Activated CD8-positive, alpha-beta memory T cell treated with anti-CD3 and anti-CD28 coated beads for 4 hours (primary cell): ENCODE results near the gene GPR68.
A peak's percentile ranks its signal among the peaks of the same experiment; 100 is the strongest.

ENCODE experiments used
- DNase-seq, 2 donors: peaks; one replicate each; pipeline ENCODE4 v3.0.0-alpha.2; 2020; ENCODE audit warnings: low read depth in 2 of 2

Gene GPR68, protein sequence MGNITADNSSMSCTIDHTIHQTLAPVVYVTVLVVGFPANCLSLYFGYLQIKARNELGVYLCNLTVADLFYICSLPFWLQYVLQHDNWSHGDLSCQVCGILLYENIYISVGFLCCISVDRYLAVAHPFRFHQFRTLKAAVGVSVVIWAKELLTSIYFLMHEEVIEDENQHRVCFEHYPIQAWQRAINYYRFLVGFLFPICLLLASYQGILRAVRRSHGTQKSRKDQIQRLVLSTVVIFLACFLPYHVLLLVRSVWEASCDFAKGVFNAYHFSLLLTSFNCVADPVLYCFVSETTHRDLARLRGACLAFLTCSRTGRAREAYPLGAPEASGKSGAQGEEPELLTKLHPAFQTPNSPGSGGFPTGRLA

DNA sequence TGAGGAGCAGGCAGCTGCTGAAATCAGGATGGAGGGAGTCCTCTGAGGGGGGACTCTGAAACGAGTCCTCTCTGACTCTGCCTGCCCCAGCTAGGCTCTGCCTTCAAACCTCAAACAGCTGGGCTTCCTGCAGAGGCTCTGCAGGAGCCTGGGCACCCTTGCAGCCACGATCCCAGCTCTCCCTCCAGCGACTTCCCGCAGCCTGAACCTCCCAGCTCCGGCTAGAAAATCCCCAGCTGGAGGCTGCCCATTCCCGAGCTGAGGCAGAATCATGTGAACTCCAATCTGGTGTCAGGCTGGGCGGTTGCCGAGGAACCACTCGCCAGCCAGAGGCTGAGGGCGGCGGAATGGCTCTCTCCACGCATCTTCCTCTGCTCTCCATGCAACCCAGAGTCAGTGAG, at the start of gene GPR68:
TSS of gene GPR68 (minus strand) at position 204 of the 401 bp plus-strand sequence. CDS start 9,654 bp downstream, outside the sequence.
- DNase-seq: no peak

DNA sequence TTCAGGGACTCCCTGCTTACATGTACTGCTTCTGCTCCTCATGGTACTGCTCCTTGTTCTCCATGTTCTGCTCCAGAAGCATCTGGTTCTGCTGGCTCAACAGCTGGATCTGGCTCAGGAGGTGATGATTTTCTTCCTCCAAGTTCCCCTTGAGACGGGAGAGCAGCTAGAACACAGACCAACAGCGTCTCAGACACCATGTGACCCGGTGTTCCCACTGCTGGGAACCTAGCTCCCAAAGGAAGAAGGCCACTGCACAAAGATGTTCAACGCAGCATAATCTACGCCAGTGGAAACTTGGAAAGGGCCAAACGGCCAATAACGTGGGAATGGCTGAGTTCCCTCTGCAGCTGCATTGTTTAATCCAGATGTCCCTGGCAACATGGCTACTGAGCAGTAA, 49.6 kb upstream of the GPR68 start:
- DNase-seq: no peak

DNA sequence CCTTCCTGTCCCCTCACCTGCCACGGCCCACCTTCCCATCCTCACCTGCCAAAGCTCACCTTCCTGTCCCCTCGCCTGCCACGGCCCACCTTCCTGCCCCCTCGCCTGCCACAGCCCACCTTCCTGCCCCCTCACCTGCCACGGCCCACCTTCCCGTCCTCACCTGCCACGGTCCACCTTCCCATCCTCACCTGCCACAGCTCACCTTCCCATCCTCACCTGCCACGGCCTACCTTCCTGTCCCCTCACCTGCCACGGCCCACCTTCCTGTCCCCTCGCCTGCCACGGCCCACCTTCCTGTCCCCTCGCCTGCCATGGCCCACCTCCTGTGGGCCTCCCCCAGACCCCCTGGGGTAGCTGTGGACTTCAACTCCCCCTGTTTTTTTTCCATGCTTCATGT, 48.8 kb upstream of the GPR68 start:
- DNase-seq: no peak

DNA sequence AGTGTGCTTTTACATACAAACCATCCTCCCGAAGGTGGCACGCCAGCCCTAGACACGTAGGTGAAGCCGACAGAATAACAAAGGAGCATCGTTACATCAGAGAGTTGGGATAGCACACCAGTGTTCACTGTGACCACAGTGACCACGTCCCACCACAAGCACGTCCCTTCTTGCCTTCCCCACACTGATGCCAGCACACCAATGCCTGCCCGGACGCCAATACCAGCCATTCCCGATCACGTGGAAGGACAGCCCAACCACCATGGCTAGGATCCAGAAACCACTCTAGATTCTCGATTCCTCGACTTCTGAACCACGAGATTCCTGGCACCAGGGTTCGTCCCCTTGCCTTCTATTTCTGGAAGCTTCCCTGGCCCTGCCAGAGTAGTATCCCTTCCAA, 48.0 kb upstream of the GPR68 start:
- no peak for DNase-seq

DNA sequence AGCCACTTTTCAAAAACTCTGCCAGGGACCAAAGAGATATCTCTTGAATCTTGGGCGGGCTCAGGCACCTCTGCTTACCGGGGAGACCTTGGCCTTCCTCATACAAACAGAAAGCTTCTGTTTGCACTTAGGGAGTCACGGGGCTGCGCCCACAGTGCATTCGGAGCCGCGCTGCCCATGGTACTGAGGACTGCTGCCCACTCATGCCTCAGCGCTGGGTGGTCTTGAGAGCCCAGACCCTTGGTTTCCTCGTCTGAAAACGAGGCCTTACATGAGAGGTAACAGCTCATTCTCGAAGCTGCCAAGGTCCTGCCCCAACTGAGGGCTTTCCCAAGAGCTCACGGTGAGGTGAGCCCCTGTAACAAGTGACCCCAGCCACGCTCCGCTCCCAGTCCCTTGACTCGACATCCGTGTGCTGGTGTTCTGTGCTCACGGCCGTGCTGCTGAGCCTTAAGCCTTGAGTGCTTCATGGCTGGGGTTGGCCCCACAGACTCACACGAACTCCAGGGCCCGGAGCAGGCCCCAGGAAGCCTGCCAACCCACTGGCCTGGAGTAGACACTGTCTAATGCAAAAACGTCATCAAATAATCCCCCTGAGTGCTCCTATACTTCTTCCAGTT, 47.4 kb upstream of the GPR68 start:
- no peak for DNase-seq

DNA sequence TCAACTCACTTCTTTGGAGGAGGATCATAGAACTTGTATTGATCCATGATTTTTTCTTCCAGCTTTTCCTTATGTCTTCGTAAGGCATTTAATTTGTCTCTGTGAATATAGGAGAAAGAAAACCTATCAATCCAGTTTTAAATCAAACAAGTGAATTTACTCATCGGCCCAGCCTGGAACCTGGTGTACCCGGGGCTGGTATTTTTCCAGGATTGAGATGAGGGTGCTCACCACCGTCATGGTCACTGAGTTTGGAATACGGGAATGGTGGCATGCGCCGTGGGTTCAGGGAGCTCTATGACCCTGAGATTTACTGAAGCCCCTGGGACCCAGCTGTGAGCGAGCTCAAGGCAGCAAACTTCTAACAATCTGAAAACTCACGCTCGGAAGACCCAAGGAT, 46.5 kb upstream of the GPR68 start:
- no peak for DNase-seq

DNA sequence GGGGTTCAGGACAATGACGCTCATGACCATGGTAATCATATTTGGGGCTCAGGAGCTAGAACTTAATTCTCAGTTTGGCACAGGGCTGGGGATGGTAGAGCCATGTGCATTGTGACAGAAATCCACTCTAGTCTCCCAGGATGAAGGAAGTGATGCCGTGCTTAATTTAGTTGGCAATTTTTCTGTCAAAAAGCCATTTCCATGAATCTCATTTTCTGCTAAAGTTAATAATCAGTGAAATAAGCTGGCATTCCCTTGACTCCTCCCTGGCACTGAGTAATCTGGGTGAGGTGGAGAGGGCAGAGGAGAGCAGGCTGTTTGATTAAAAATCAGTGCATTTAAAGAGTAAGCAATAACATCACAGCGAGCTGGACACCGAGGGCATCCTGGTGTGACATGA, 45.0 kb upstream of the GPR68 start:
- DNase-seq: no peak

DNA sequence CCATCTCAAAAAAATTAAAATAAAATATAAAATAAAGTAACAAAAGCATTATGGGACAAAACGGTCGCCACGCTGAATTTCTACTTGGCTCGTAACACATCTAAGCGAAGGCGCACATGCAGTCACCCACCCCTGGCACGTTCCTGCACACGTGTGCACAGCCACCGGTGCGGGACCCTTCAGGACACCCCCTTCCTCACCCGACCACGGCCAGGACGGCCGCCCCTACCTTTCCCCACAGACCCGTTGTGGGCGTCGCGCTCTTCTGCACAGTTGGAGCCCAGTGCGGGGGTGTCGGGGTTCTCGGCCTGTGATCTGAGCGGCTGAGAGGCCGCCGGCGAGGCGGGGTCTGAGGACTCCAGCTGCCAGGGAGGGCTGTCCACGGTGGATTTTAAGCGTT, 44.4 kb upstream of the GPR68 start:
- DNase-seq: no peak

DNA sequence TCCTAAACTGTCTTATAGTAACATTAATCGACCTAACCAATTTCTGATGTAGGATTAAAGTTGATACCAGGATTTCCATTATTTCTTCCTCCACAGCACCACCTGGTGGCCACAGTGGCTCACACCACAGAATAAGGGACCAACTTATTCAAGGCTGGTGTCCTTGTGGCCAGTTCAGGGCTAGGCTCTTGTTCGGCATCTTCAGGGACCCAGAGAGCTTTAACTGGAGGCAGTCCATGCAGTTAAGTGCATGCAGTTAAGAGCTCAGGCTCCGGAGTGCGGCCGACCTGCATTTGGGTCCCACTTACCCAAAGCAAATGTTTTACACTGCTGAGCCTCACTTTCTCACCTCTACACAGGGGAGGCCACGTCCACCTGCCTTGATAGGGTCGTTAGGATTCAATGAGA, 42.0 kb upstream of the GPR68 start:
- peak; percentile 61 to 70 for DNase-seq

DNA sequence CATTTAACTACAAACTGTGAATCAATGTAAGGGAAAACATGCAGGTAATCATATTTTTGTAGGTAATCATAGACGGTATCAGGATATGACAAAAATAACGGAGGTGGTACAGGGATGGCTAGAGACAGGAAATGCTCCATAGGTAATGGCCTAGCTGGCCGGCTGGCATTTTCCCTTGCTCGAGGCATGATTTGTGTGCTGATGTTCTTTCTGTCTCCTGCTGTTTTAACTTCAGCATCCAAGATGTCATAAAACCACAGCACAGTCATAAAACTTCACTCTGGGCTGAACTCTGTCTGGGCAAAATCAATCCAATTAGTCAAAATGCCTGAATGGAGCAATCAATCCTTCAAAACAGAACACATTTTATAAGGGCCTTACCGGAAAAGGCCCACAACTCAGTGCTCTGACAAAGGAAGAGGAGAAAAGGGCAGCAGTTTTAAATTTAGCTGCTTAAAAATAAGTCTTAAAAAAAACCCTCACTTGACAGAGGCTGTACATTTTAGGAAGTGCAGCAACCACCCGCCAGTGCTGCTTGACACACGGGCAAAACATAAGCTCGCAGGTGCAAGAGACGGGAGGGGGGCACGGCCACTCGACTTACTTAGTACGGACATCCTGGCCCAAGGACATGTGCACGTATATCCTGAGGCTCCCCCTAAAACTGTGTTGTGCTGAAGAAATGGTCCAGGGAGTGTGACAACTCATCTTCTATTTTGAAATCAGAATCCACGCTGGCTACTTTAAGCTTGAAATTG, 40.5 kb upstream of the GPR68 start:
- no peak for DNase-seq

DNA sequence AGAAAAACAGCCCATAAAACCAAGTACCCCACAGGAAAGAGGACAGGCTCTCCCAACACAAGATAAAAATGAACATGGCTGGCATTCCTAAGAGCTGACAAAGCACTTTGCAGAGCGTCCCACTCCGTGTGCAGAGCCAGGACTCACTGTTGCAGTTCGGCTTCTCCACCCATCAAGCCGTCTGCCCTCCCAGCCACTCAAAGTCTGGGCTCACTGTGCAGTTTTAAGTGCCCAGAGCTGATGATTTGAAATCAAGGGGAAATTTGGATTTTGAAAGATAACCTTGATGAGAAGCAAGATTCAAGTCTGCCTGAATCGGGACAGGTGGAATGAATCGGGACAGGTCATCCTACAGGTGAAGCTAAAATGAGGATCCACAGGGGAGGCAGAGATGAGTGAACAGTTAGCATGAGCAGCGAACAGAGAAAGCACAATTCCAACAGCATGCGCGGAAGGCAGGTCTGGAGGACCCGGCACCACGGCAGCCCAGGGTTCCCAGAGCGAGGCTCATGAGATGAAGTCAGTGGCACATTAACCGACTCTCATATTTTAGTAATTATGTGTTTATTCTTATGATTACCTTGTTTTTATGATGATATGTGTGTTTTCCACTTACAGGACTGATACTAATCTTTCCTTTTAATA, 39.8 kb upstream of the GPR68 start:
- DNase-seq: no peak

DNA sequence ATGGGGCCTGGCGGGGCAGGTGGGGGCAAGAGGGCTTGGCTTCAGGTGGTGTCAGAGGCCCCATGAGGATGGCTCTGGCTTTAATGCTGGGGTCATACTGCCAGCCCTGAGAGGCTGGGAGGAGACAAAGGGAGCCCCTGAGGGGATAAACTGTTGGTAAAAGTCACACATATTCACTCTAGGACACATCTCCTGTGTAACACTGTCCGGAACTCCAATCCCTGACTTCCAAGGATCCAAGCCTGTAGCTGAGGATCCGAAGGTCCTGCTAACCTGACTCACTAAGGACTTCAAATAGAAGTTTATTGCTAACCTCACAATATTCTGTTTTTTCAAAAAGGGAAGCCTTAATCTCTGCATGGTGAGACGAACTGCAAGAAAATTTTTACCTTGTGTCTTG, 39.2 kb upstream of the GPR68 start:
- no peak for DNase-seq

DNA sequence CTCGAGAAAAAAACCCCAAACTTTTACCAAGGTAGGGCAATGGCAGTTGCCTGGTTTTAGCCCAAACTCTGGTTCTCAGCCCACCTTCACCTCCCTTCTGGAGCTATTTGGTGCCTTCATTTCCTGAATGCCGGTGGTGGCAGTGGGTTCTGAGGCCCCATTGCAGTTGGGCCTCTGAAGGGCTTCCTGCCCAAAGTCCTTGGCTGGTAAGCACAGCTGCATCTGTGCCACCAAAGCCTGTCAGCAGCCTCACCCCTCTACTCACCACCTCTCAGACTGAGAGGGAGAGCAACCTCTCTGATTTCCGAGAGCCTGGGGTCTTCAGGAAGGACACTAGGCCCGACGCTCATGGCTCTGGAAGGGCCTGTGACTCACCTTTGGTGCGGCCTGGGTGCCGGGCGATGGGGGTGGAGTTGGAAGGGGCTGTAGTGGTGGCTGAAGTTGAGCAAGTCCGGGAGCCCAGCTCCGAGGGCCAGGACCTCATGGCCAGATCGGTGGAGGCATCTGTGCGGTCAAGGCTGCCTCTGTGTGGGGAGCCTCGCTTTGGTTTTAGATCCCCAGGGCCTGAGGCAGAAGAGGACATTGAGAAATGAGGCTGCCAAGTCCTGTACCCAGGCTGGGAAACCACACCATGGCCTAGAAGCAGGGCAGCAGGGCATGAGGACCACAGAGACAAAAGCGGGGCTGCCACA, 38.6 kb upstream of the GPR68 start:
- no peak for DNase-seq

DNA sequence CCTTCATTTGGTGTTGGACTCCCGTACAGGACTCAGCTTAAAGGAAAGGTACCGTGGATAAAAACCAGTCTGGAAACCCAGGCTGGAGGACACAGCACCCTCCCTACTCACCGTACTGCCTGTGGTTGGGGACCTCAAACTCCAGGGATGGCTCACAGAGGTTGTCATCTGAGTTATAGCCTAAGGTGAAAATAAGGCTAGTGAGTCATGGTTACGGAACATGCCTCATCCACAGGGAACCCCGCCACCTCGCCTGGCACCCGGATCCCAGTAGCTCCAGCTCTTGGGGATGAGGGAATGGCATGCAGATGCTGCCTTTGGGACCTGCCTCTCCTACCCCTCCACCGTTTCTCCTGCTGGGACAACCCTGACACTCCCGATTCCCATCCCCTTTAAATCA, 36.8 kb upstream of the GPR68 start:
- no peak for DNase-seq

DNA sequence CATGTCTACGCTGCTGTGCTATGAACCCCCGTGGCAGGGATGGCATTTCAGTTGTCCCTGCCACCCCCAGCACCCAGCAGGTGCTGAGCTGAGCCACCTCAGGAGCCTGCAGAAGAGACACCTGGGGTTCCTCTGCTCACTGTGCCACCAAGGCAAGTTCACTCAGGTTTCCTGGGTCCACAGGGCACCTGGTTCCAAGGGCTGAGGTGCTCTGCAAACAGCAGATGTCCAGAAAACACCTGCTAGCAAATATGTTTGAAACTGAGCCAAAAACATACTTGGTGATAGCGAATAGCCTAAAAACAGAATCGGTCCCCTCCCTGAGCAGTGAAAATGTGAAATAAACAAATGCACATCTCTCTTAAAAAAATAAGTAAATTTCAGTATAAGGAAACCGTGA, 35.6 kb upstream of the GPR68 start:
- no peak for DNase-seq

DNA sequence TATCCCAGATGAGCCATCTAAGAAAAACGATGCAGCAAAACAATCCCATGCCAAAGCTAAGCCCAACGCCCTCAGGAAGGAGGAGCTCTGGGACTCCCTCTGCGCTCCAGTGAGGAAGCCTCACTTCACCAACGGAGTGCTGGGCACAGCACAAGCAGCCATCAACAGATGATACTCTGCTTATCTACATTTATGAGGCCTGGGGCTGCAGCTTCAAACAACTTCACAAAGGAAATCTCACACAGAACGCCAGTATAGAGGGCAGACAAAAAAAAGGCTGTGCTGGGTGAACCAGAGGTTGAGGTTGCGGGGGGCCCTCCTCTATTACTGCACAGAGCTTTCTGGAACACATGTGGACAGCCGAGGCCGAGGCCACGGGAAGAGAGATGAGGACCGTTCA, 34.9 kb upstream of the GPR68 start:
- no peak for DNase-seq

DNA sequence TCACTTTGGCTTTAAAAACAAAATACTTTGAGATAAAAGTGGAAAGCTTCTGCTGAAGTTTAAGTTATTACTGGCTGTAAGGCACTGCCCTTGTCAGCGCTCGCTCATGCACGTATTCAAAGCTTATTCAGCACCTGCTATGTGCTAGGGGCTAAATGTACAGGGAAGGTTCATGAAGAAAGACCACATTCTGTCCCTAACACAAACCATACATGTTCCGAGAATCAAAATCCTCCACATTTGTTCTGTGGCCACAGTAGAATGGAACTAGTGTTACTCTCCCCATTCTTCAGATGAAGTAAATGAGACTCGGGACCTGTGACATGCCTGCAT, 33.8 kb upstream of the GPR68 start:
- no peak for DNase-seq

DNA sequence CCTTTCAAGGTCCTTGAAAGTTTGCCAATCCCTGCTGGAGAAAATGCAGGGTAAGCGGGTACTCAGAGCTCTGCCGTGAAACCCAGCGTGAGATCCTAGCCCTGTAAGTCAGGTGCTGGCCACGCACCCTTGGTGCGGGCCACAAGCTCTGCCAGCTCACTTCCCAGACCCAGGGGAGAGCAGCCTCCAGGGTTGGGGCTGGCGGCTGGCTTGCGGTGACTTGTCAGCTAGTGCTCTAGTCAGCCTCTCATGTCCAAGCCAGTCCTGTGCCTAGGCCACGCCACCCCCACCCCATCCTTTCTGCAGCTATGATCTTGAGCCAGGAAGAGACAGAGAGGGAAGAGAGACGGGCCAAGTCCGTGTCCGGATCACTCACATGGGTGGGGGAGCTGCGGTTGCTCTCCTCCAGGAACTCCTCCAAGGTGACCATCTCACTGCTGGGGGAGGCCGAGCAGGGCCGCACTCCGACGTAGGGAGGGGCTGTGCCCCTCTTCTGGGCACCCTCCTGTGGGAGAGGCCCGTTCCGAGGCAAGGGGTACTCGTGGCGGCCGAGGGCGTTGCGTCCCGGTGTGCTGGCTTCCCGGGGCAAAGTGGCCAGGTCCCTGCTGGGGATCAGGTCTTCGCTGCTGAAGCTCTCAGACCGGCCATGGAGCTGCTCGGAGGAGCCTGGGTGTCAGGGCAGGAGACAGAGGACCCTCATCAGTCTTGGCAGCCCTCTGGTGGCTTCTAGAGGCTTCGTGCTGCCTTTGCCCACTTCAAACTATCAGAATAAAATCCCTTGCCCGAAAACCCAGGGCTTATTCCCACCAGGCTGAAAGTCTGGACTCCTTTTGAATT, 33.3 kb upstream of the GPR68 start:
- DNase-seq: no peak

DNA sequence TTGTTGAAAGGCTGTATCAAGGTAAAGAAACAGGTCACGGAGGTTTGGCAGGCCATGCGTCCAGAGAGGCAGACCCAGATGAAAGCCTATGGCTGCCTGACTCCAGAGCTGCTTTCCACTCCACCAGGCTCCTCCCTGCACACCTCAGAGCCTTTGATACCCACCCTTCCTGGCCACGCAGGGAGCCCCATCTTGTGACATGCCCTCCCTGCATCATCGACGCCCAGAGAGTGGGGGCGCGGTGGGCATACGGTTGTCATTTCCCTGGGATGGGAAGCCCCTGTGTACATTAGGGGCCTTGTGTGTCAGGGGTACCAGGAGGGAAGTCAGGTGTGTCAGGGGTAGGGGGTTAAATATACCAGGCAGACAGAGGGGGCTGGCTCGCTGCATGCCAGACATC, 30.3 kb upstream of the GPR68 start:
- no peak for DNase-seq

DNA sequence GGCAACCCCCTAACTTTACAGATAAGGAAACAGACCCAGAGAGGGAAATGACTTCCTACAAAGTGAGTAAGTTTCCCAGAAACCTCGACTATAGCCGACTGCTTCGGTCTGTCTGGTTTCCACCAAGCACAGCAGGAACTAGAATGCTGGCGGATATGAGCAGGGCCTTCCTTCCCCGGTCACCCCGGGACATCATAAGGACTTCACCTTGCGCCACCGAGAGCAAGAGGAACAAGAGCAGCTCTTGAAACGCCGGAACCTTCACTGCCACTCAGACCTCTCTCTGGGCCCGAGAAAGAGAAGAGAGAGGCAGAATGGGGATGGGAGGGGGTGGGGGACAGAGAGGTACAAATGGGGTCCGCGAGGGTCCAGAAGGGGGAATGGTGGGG, 29.4 kb upstream of the GPR68 start:
- DNase-seq: no peak

DNA sequence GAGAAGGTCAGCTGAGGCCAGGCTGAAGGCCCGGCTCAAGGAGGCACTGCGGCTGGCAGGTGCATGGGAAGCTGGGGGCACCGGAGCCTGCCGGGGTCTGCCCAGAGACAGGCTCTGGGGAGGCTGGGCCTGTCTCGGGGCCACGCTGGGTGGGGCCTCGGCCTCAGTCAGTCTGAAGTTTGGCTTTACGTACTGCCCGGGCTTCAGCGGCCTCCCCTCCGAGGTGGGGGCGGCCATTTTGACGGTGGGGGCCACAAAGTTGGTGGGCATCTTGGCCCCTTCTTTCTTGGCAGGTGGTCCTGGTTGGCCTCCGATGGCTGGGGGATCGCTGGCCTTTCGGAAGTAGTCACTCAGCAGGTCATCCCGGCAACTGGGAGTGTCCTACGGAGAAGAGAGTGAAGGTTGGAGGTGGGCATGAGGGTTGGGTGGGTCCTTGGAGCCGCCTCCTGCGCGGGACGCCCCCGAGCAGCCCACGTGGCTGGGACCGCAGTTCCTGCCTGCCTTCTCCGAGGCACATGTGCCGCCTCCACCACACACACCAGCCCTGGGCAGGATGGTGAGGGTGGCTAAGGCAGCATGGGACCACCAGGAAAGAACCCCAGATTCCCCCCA, 28.9 kb upstream of the GPR68 start:
- DNase-seq: no peak
